IPS-20b (cell line): ENCODE data around the gene NHERF2.

Experiments
- H3K27ac ChIP-seq: one replicate; pipeline ENCODE4 v1.5.1; 2013; ENCODE audit warnings: low read length
- H3K27me3 ChIP-seq: 2 replicates; pipeline ENCODE4 v1.6.1; 2013; ENCODE audit warnings: mild to moderate bottlenecking, low read length, inconsistent platforms; ENCODE audit not compliant: insufficient read depth
- H3K36me3 ChIP-seq: 2 replicates; pipeline ENCODE4 v1.6.1; 2013; ENCODE audit warnings: low read depth, mild to moderate bottlenecking, inconsistent platforms, low read length, moderate library complexity; ENCODE audit not compliant: insufficient read depth
- H3K4me1 ChIP-seq: 2 replicates; pipeline ENCODE4 v1.6.1; 2013; ENCODE audit warnings: mild to moderate bottlenecking, control low read depth, inconsistent platforms, low read length, moderate library complexity; ENCODE audit not compliant: insufficient read depth
- H3K4me3 ChIP-seq: 2 replicates; pipeline ENCODE4 v1.5.1; 2013; ENCODE audit warnings: mild to moderate bottlenecking, low read length, inconsistent platforms
- H3K9ac ChIP-seq: 2 replicates; pipeline ENCODE4 v1.6.1; 2013; ENCODE audit warnings: low read depth, mild to moderate bottlenecking, inconsistent platforms, low read length, moderate library complexity
- H3K9me3 ChIP-seq: 2 replicates; pipeline ENCODE4 v1.6.1; 2013; ENCODE audit warnings: mild to moderate bottlenecking, low read depth, low read length, inconsistent platforms; ENCODE audit not compliant: insufficient read depth

Gene NHERF2

GRCh38 chr16:2084895-2085625 lies 58.4 kb downstream of the NHERF2 start:
- Histone ChIP-seq H3K27ac (no peak overlapping the region), H3K36me3 (peaks cover 27% of the 10 kb centered on the region), H3K9me3 (no peaks in the 10 kb centered on the region), H3K4me1 (no peaks in the 10 kb centered on the region), H3K9ac (no peak overlapping the region), H3K27me3 (no peaks in the 10 kb centered on the region), H3K4me3 (no peak overlapping the region)

- Histone ChIP-seq H3K27ac (no peak overlapping the region), H3K27me3 (no peaks in the 10 kb centered on the region), H3K4me1 (no peaks in the 10 kb centered on the region), H3K9ac (no peak overlapping the region), H3K36me3 (peaks cover 27% of the 10 kb centered on the region), H3K4me3 (no peak overlapping the region), H3K9me3 (no peaks in the 10 kb centered on the region)
Observed at GRCh38 chr16:2085669-2086068, 59.0 kb downstream of the NHERF2 start.

GRCh38 chr16:2086106-2086742 lies 59.5 kb downstream of the NHERF2 start:
- no peak overlapping the region for H3K9ac ChIP-seq
- no peak overlapping the region for H3K27ac ChIP-seq
- no peaks in the 10 kb centered on the region for H3K4me1 ChIP-seq
- H3K4me3 ChIP-seq, result no peak overlapping the region
- H3K27me3 ChIP-seq, result no peaks in the 10 kb centered on the region
- no peaks in the 10 kb centered on the region for H3K9me3 ChIP-seq
- peaks cover 27% of the 10 kb centered on the region for H3K36me3 ChIP-seq

GRCh38 chr16:2086812-2087747 lies 60.4 kb downstream of the NHERF2 start:
- H3K36me3 ChIP-seq, result peaks cover 21% of the 10 kb centered on the region
- no peak overlapping the region for H3K4me3 ChIP-seq
- H3K4me1 ChIP-seq, result no peaks in the 10 kb centered on the region; the same call in 1 of the 2 replicates
- H3K27me3 ChIP-seq, result no peaks in the 10 kb centered on the region
- no peaks in the 10 kb centered on the region for H3K9me3 ChIP-seq
- no peak overlapping the region for H3K27ac ChIP-seq
- H3K9ac ChIP-seq, result no peak overlapping the region

GRCh38 chr16:2087748-2088631 lies 61.3 kb downstream of the NHERF2 start:
- Histone ChIP-seq H3K27ac (no peak overlapping the region), H3K4me1 (no peaks in the 10 kb centered on the region; the same call in 1 of the 2 replicates), H3K4me3 (no peak overlapping the region), H3K9ac (no peak overlapping the region), H3K27me3 (no peaks in the 10 kb centered on the region), H3K36me3 (peaks cover 19% of the 10 kb centered on the region; the same call in 1 of the 2 replicates), H3K9me3 (no peaks in the 10 kb centered on the region)
